K562 (cell line): ENCODE measurements around the gene YBEY.
"Not testable (repeated sequence)": the region's sequence is repeated elsewhere in the genome, so short reads cannot be mapped to it uniquely, and the experiment has no call there.

Source experiments
- FOSL1 ChIP-seq: fragments of 200-800 bp; sonication (Bioruptor generic); conservative IDR thresholded peaks from 2 replicates; pipeline ENCODE4 v1.6.1; 2016; ENCODE audit warnings: missing genetic modification characterization, missing compliant biosample characterization
- FOXA3 ChIP-seq, 2 experiments: fragments of 450-650 bp in 1 of 2; sonication (generic) in 1 of 2; formaldehyde crosslinking; IDR thresholded peaks in 1 of 2; conservative IDR thresholded peaks in 1 of 2; 2 replicates each; pipeline versions ENCODE4 v1.4.0 to v1.8.0; 2020 to 2022; ENCODE audit warnings: mild to moderate bottlenecking in 2 of 2, missing genetic modification reagents in 1 of 2
- PRDM10 ChIP-seq: fragments of 450-650 bp; IDR thresholded peaks from 2 replicates; pipeline ENCODE4 v1.6.1; 2018; ENCODE audit not compliant: partially characterized antibody
- SNRNP70 ChIP-seq: fragments of 200-400 bp; formaldehyde crosslinking; optimal IDR thresholded peaks from 2 replicates; pipeline ENCODE3; 2017; ENCODE audit warnings: low read depth, low read length
- TCF7L2 ChIP-seq: fragments of 150-350 bp; IDR thresholded peaks from 2 replicates; pipeline ENCODE4 v1.6.1; 2016; ENCODE audit warnings: low read depth, mild to moderate bottlenecking, low read length, moderate library complexity
- ZBTB33 ChIP-seq: sonication (generic); formaldehyde crosslinking; IDR thresholded peaks from 2 replicates; pipeline ENCODE4 v1.8.1; 2023; ENCODE audit warnings: mild to moderate bottlenecking, missing genetic modification reagents

- TF ChIP-seq FOXA3 (CRISPR knock-in tag; conservative IDR thresholded peaks at IDR 0.05 in 1 of 2, IDR thresholded peaks at IDR 0.05 in 1 of 2); PRDM10; ZBTB33; FOSL1 (tag); TCF7L2; SNRNP70: not testable (repeated sequence)
Measured at GRCh38 chr21:46241577-46241976, 44.6 kb upstream of the YBEY start.
